H1 (cell line): ENCODE measurements around the gene MILR1. TPM values are rescaled to one million over a fixed set of nuclear protein-coding genes. Genes with fewer than 3 reads are reported as not detected.

Experiments
- ASH2L ChIP-seq: fragments of 200-600, 300-600 bp; sonication (generic); IDR thresholded peaks from one replicate; pipeline ENCODE4 v1.7.1; 2017; ENCODE audit warnings: low read length
- BACH1 ChIP-seq: IDR thresholded peaks from 2 replicates; pipeline ENCODE4 v1.6.1; 2012; ENCODE audit warnings: low read length, improper control_type of control experiment
- BCL11A ChIP-seq, 2 experiments: IDR thresholded peaks; one replicate each; pipeline ENCODE4 v1.6.1; 2011; ENCODE audit warnings: low read depth in 2 of 2, low read length in 2 of 2, mild to moderate bottlenecking in 2 of 2
- BRCA1 ChIP-seq: IDR thresholded peaks from 2 replicates; pipeline ENCODE4 v1.6.1; 2012; ENCODE audit warnings: low read depth, low read length, improper control_type of control experiment
- CBX5 ChIP-seq: fragments of 300-800, 300-1000 bp; sonication (generic); IDR thresholded peaks from 2 replicates; pipeline ENCODE4 v1.7.1; 2016; ENCODE audit warnings: antibody characterized with exemption, low read length, low read depth
- CEBPB ChIP-seq: IDR thresholded peaks from 2 replicates; pipeline ENCODE4 v1.6.1; 2012; ENCODE audit warnings: low read depth, low read length
- CHD1 ChIP-seq: IDR thresholded peaks from 2 replicates; pipeline ENCODE4 v1.6.1; 2012; ENCODE audit warnings: low read depth, low read length, improper control_type of control experiment
- EP300 ChIP-seq, 2 experiments: IDR thresholded peaks; 1 replicate in 1 of 2; 2 replicates in 1 of 2; pipeline ENCODE4 v1.6.1; 2011 to 2012; ENCODE audit warnings: low read depth in 2 of 2, low read length in 2 of 2, mild to moderate bottlenecking in 2 of 2, borderline replicate concordance in 1 of 2, inconsistent platforms in 1 of 2, moderate library complexity in 1 of 2
- FOSL1 ChIP-seq: IDR thresholded peaks from 2 replicates; pipeline ENCODE4 v1.6.1; 2011; ENCODE audit warnings: mild to moderate bottlenecking, low read depth, low read length, moderate library complexity; ENCODE audit not compliant: insufficient read depth
- JUN ChIP-seq: IDR thresholded peaks from 2 replicates; pipeline ENCODE4 v1.6.1; 2011; ENCODE audit warnings: low read depth, mild to moderate bottlenecking, improper control_type of control experiment, low read length
- JUND ChIP-seq: IDR thresholded peaks from 2 replicates; pipeline ENCODE4 v1.6.1; 2011; ENCODE audit warnings: mild to moderate bottlenecking, improper control_type of control experiment, low read length
- KDM4A ChIP-seq: IDR thresholded peaks from one replicate; pipeline ENCODE4 v1.7.1; 2012; ENCODE audit warnings: low read depth, mild to moderate bottlenecking, moderate library complexity, low read length, inconsistent platforms; ENCODE audit not compliant: severe bottlenecking
- MAFK ChIP-seq: IDR thresholded peaks from 2 replicates; pipeline ENCODE4 v1.6.1; 2012; ENCODE audit warnings: low read depth, mild to moderate bottlenecking, improper control_type of control experiment, low read length
- POU5F1 ChIP-seq: IDR thresholded peaks from 2 replicates; pipeline ENCODE4 v1.6.1; 2011; ENCODE audit warnings: low read depth, mild to moderate bottlenecking, low read length, moderate library complexity
- RAD21 ChIP-seq, 2 experiments: IDR thresholded peaks in 1 of 2; conservative IDR thresholded peaks in 1 of 2; 2 replicates each; pipeline ENCODE4 v1.6.1; 2011; ENCODE audit warnings: low read depth in 2 of 2, low read length in 2 of 2, improper control_type of control experiment in 1 of 2, inconsistent platforms in 1 of 2, mild to moderate bottlenecking in 1 of 2, moderate library complexity in 1 of 2
- RNF2 ChIP-seq: fragments of 200-900, 300-1000 bp; sonication (generic); IDR thresholded peaks from 2 replicates; pipeline ENCODE4 v1.7.1; 2016; ENCODE audit warnings: borderline replicate concordance, low read depth, mild to moderate bottlenecking, antibody characterized with exemption, low read length; ENCODE audit not compliant: poor library complexity, severe bottlenecking; ENCODE audit errors: missing control alignments
- SAP30 ChIP-seq: fragments of 300-600 bp; sonication (generic); IDR thresholded peaks from 2 replicates; pipeline ENCODE4 v1.7.1; 2012; ENCODE audit warnings: low read length, moderate library complexity, mild to moderate bottlenecking, inconsistent platforms; ENCODE audit not compliant: insufficient read depth, insufficient replicate concordance
- SRF ChIP-seq: IDR thresholded peaks from 2 replicates; pipeline ENCODE4 v1.6.1; 2011; ENCODE audit warnings: mild to moderate bottlenecking, low read depth, low read length, moderate library complexity
- SUZ12 ChIP-seq: fragments of 200-600 bp; sonication (generic); IDR thresholded peaks from 2 replicates; pipeline ENCODE4 v1.6.1; 2012; ENCODE audit warnings: mild to moderate bottlenecking, inconsistent platforms, low read length, moderate library complexity, mixed read lengths
- TAF1 ChIP-seq: IDR thresholded peaks from 2 replicates; pipeline ENCODE4 v1.6.1; 2011; ENCODE audit warnings: mild to moderate bottlenecking, low read depth, low read length
- TBP ChIP-seq: IDR thresholded peaks from 2 replicates; pipeline ENCODE4 v1.6.1; 2011; ENCODE audit warnings: low read depth, low read length, improper control_type of control experiment
- polyA plus RNA-seq, 7 experiments: library from polyadenylated mRNA; depleted of rRNA in 3 of 7; stranded (reverse) in 5 of 7; unstranded in 2 of 7; fragments of >200 nt in 5 of 7; fragments of 200-250 nt in 2 of 7; gene quantifications; 1 replicate in 5 of 7; 2 replicates in 1 of 7; 4 replicates in 1 of 7; pipeline versions ENCODE4 v1.2.1 to v1.2.3, GENCODE V29; 2011 to 2013; ENCODE audit warnings: missing spikeins in 2 of 7, mixed read lengths in 2 of 7
- total RNA-seq: library from RNA; stranded (reverse); fragmentation: NEBNext Ultra II Directional; extraction: Animal tissue kit (Norgen Biotek cat#: 25700); gene quantifications from 2 replicates; pipeline ENCODE4 v1.2.1, GENCODE V29; 2021
- TF ChIP-seq, protein P1 (sequence below): IDR thresholded peaks from 2 replicates; pipeline ENCODE4 v1.6.1; 2011; ENCODE audit warnings: low read length, improper control_type of control experiment

Gene MILR1
- total and polyA plus RNA-seq, 2 of the 8 experiments (the other 6 are each of a cell fraction or from before 2014, with no cell fraction given) = not detected

- TF ChIP-seq, protein P1, sequence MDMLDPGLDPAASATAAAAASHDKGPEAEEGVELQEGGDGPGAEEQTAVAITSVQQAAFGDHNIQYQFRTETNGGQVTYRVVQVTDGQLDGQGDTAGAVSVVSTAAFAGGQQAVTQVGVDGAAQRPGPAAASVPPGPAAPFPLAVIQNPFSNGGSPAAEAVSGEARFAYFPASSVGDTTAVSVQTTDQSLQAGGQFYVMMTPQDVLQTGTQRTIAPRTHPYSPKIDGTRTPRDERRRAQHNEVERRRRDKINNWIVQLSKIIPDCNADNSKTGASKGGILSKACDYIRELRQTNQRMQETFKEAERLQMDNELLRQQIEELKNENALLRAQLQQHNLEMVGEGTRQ = no peak
- TF ChIP-seq BACH1 (no peak), TBP (peak; percentile 83; the same call in 1 of the 2 replicates), SUZ12 (no peak), SRF (no peak), EP300 (IDR thresholded peaks at IDR 0.05; ENCODE audit: borderline replicate concordance in 1 of 2, low read depth in 2 of 2, low read length in 2 of 2) (peak in 1 of 2 experiments; percentile 58; a peak in 1 of 3 replicates), CEBPB (no peak), JUND (no peak), BRCA1 (no peak), MAFK (no peak), TAF1 (peak; percentile 93), ASH2L (peak; percentile 39), RAD21 (IDR thresholded peaks at IDR 0.05 in 1 of 2, conservative IDR thresholded peaks at IDR 0.05 in 1 of 2; ENCODE audit: low read depth in 2 of 2, low read length in 2 of 2) (no peak), KDM4A (no peak), POU5F1 (no peak), JUN (no peak), CBX5 (no peak), BCL11A (IDR thresholded peaks at IDR 0.05; ENCODE audit: low read depth in 2 of 2, low read length in 2 of 2) (no peak), SAP30 (peak; percentile 61), CHD1 (peak; percentile 68), RNF2 (no peak), FOSL1 (no peak)
Observed at GRCh38 chr17:64505340-64506200, 56.7 kb downstream of the MILR1 start (continued).
